K562 (cell line): Measurements from ENCODE around the gene NEMP1. TPM values are rescaled to one million over a fixed set of nuclear protein-coding genes. Genes with fewer than 3 reads are reported as not detected.
A peak's percentile ranks its signal among the peaks of the same experiment; 100 is the strongest.

Experiments used
- CBX5 ChIP-seq: IDR thresholded peaks from 2 replicates; pipeline ENCODE4 v1.6.1; 2014; ENCODE audit warnings: low read depth, borderline replicate concordance
- DNMT1 ChIP-seq: fragments of 450-650 bp; IDR thresholded peaks from 2 replicates; pipeline ENCODE4 v1.6.1; 2016; ENCODE audit warnings: antibody characterized with exemption, mild to moderate bottlenecking
- FOXA3 ChIP-seq, 2 experiments: fragments of 450-650 bp in 1 of 2; sonication (generic) in 1 of 2; formaldehyde crosslinking; IDR thresholded peaks in 1 of 2; conservative IDR thresholded peaks in 1 of 2; 2 replicates each; pipeline versions ENCODE4 v1.4.0 to v1.8.0; 2020 to 2022; ENCODE audit warnings: mild to moderate bottlenecking in 2 of 2, missing genetic modification reagents in 1 of 2
- FOXK2 ChIP-seq, 2 experiments: fragments of 450-650 bp; IDR thresholded peaks in 1 of 2; conservative IDR thresholded peaks in 1 of 2; 2 replicates each; pipeline ENCODE4 v1.6.1; 2016; ENCODE audit warnings: low read depth in 2 of 2, mild to moderate bottlenecking in 1 of 2
- JUNB ChIP-seq: fragments of 450-650 bp; formaldehyde crosslinking; conservative IDR thresholded peaks from 2 replicates; pipeline ENCODE4 v1.4.0; 2020; ENCODE audit warnings: mild to moderate bottlenecking
- KDM4B ChIP-seq, 2 experiments: fragments of 450-650 bp in 1 of 2; sonication (generic) in 1 of 2; IDR thresholded peaks; 2 replicates each; pipeline ENCODE4 v1.6.1; 2016 to 2017; ENCODE audit warnings: borderline replicate concordance in 2 of 2, antibody characterized with exemption in 1 of 2, low read depth in 1 of 2, mild to moderate bottlenecking in 1 of 2
- RB1 ChIP-seq: fragments of 450-650 bp; IDR thresholded peaks from 2 replicates; pipeline ENCODE4 v1.6.1; 2017; ENCODE audit warnings: low read depth, mild to moderate bottlenecking
- RNF2 ChIP-seq: sonication (generic); IDR thresholded peaks from 2 replicates; pipeline ENCODE4 v1.6.1; 2016
- SFPQ ChIP-seq: fragments of 200-400 bp; formaldehyde crosslinking; IDR thresholded peaks from 2 replicates; pipeline ENCODE4 v1.6.1; 2017; ENCODE audit warnings: mild to moderate bottlenecking, low read depth, low read length, moderate library complexity
- SMAD3 ChIP-seq: fragments of 450-650 bp; formaldehyde crosslinking; conservative IDR thresholded peaks from 2 replicates; pipeline ENCODE4 v1.4.0; 2020; ENCODE audit warnings: mild to moderate bottlenecking
- TEAD4 ChIP-seq, 2 experiments: sonication (generic) in 1 of 2; formaldehyde crosslinking in 1 of 2; IDR thresholded peaks; 2 replicates each; pipeline versions ENCODE4 v1.6.1 to v1.8.0; 2012 to 2022; ENCODE audit warnings: borderline replicate concordance in 1 of 2, inconsistent platforms in 1 of 2, low read length in 1 of 2, mild to moderate bottlenecking in 1 of 2, missing genetic modification reagents in 1 of 2
- ZNF121 ChIP-seq: sonication (generic); formaldehyde crosslinking; conservative IDR thresholded peaks from 2 replicates; pipeline ENCODE4 v1.8.0; 2022; ENCODE audit warnings: missing genetic modification reagents
- ZNF143 ChIP-seq: sonication (generic); formaldehyde crosslinking; IDR thresholded peaks from 2 replicates; pipeline ENCODE4 v1.9.0; 2022; ENCODE audit warnings: mild to moderate bottlenecking, missing genetic modification reagents
- polyA plus RNA-seq, 8 experiments: library from polyadenylated mRNA; depleted of rRNA in 4 of 8; stranded (reverse) in 5 of 8; unstranded in 3 of 8; fragments of >200 nt; fragmentation: Nextera tagmentation in 2 of 8; fragmentation: Illumina TruSeq in 1 of 8; extraction: Ambion mirVana in 2 of 8; extraction: Trizol in 1 of 8; gene quantifications; 2 replicates each; pipeline versions ENCODE4 v1.2.1 to v1.2.3, GENCODE V29; 2011 to 2014; ENCODE audit warnings: inconsistent platforms in 1 of 8, missing spikeins in 1 of 8
- total RNA-seq, 7 experiments: library from RNA; depleted of rRNA in 6 of 7; stranded (reverse); fragments of >200 nt in 6 of 7; fragmentation: Illumina TruSeq in 2 of 7; extraction: Trizol in 2 of 7; gene quantifications; 2 replicates each; pipeline versions ENCODE4 v1.2.1 to v1.2.3, GENCODE V29; 2011 to 2021; ENCODE audit warnings: low replicate concordance in 1 of 7
- TF ChIP-seq, protein P1 (sequence below): fragments of 450-650 bp; IDR thresholded peaks from 2 replicates; pipeline ENCODE4 v1.6.1; 2016; ENCODE audit warnings: missing biosample characterization, missing genetic modification characterization
- TF ChIP-seq, protein P2 (sequence below): fragments of 250-450 bp; sonication (Bioruptor Pico); IDR thresholded peaks from 2 replicates; pipeline ENCODE4 v1.9.0; 2021; ENCODE audit warnings: mild to moderate bottlenecking, inconsistent platforms

Gene NEMP1
- total and polyA plus RNA-seq, 9 of the 15 experiments (the other 6 are each of a cell fraction or from before 2014, with no cell fraction given): 9.5 to 82.2 (median 41.2) TPM

DNA sequence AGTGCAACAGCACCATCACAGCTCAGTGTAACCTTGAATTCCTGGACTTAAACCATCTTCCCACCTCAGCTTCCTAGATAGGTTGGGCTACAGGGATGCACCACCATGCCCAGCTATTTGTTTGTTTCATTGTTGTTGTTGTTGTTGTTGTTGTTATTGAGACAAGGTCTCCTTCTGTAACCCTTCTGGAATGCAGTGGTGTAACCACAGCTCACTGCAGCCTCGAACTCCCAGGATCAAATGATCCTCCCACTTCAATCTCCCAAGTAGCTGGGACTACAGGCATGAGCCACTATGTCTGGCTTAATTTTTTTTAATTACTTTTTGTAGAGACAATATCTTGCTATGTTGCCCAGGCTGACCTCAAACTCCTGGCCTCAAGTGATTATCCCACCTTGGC, 1.2 kb upstream of the NEMP1 start (continued):
- TF ChIP-seq FOXK2 (conservative IDR thresholded peaks at IDR 0.05 in 1 of 2, IDR thresholded peaks at IDR 0.05 in 1 of 2; ENCODE audit: low read depth in 2 of 2): no peak
- TF ChIP-seq, protein P1, sequence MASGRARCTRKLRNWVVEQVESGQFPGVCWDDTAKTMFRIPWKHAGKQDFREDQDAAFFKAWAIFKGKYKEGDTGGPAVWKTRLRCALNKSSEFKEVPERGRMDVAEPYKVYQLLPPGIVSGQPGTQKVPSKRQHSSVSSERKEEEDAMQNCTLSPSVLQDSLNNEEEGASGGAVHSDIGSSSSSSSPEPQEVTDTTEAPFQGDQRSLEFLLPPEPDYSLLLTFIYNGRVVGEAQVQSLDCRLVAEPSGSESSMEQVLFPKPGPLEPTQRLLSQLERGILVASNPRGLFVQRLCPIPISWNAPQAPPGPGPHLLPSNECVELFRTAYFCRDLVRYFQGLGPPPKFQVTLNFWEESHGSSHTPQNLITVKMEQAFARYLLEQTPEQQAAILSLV (tag): no peak
- peak in 1 of 2 experiments; percentile 27; a peak in 1 of 4 replicates for TF ChIP-seq FOXA3 (CRISPR knock-in tag; conservative IDR thresholded peaks at IDR 0.05 in 1 of 2, IDR thresholded peaks at IDR 0.05 in 1 of 2)
- no peak for TF ChIP-seq SMAD3 (CRISPR knock-in tag)
- no peak for TF ChIP-seq RNF2
- TF ChIP-seq JUNB (CRISPR knock-in tag): no peak
- no peak for TF ChIP-seq DNMT1
- TF ChIP-seq ZNF143 (CRISPR knock-in tag): 0 out of 2 replicates have a peak, but pooled peaks have one; percentile 12
- TF ChIP-seq, protein P2, sequence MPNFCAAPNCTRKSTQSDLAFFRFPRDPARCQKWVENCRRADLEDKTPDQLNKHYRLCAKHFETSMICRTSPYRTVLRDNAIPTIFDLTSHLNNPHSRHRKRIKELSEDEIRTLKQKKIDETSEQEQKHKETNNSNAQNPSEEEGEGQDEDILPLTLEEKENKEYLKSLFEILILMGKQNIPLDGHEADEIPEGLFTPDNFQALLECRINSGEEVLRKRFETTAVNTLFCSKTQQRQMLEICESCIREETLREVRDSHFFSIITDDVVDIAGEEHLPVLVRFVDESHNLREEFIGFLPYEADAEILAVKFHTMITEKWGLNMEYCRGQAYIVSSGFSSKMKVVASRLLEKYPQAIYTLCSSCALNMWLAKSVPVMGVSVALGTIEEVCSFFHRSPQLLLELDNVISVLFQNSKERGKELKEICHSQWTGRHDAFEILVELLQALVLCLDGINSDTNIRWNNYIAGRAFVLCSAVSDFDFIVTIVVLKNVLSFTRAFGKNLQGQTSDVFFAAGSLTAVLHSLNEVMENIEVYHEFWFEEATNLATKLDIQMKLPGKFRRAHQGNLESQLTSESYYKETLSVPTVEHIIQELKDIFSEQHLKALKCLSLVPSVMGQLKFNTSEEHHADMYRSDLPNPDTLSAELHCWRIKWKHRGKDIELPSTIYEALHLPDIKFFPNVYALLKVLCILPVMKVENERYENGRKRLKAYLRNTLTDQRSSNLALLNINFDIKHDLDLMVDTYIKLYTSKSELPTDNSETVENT (CRISPR knock-in tag): no peak
- TF ChIP-seq CBX5: no peak
- TF ChIP-seq ZNF121 (CRISPR knock-in tag): no peak
- no peak for TF ChIP-seq RB1
- no peak for TF ChIP-seq SFPQ
- peak; percentile 11; the same call in 1 of the 2 replicates for TF ChIP-seq TEAD4 (IDR thresholded peaks at IDR 0.05; ENCODE audit: low read length)
- no peak for TF ChIP-seq TEAD4 (CRISPR knock-in tag; IDR thresholded peaks at IDR 0.05; ENCODE audit: borderline replicate concordance)
- no peak for TF ChIP-seq KDM4B (IDR thresholded peaks at IDR 0.05; ENCODE audit: borderline replicate concordance in 2 of 2, low read depth in 1 of 2)
